GM12875 (cell line): ENCODE data around the gene ZSWIM6.

Experiments
- H3K4me3 ChIP-seq: one replicate; pipeline ENCODE4 v1.5.1; 2011; ENCODE audit warnings: low read depth, low read length, control low read depth
- CTCF ChIP-seq: IDR thresholded peaks from 2 replicates; pipeline ENCODE4 v1.5.1; 2011; ENCODE audit warnings: low read depth, mild to moderate bottlenecking, control low read depth, inconsistent platforms, low read length, moderate library complexity, borderline replicate concordance; ENCODE audit not compliant: insufficient read depth

The ZSWIM6 gene

DNA sequence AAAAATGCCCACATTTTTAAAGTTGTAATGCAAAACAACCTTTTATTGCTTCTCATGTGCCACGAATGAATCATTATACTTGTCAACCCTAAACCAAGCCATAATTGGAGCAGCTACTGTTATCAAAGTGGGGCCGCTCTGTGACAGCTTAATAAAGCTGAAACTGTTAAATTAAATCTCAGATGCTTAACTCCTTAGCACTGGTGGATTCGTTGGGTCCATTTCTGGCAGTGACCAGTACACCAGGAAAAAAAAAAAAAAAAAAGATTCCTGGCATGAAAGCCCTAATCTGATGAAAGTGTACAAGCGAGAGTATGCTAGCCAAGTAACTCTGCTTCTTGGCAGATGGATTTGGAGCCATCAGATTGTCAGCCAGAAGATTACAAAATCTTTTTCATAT, 164.8 kb downstream of the ZSWIM6 start:
- no peak overlapping the region for H3K4me3 ChIP-seq
- no peak for TF ChIP-seq CTCF

DNA sequence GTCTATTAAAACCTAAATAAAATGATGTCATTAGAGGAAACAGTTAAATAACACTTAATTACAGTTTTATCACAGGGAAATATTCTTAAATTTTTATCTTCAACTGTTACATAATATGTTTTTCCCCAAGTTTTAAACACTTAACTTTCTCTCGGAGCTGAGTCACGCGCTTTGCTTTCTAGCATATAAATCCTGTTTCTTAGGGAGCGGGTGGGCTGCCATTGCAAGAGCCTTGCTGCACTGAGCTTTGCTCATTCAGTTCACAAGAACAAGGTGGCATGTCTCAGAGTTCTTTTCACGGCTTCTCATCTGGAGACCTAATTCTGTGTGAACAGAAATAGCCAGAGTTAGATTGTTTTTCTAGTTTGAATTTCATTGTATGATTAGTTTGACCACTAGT, 166.1 kb downstream of the ZSWIM6 start:
- no peak for TF ChIP-seq CTCF
- no peak overlapping the region for H3K4me3 ChIP-seq

DNA sequence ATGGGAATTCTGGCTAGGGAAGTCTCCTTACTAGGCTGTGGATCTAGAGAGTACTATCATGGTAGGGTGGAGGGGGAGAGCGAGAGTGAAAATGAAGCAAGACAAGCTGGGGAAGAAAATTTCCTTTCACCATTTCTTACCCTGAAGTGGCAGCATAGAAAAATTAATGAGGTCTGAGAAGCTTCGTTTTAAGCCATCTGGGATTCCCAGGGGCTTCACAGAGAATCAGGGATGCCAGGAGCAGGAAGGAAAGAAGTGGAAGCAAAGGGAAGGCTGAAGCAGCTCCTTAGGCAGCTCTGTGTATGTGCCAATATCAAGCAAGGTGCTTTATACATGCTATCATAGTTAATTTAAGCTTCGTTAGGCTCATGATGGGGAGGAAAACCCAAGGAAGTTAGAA, 169.9 kb downstream of the ZSWIM6 start:
- no peak overlapping the region for H3K4me3 ChIP-seq
- no peak for TF ChIP-seq CTCF

DNA sequence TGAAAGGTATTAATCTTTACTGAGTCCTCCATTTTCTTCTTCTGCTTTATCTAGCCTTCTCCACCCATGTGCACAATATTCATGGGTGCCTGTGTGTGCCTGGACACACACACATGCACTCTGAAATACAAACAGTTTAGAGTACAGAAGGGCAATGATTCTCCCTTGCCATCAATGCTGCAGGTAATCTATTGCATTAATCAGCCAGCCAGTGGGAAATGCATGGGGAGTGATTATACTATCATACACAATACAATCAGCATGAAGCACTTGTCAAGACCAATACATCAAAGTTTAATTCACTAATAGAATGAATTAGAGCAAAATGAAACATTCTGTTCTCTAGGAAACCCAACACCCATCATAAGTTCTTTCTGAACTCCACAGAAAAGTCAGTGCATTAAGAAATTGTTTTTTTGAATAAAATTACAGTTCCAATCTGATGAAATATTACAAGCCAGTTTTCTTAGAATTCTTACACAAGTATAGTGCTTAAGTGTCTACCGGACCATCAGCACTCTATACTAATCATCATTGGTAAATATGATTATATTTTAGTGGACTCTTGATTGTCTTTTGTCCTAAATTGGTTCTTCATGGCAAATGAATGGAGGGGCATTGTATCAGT, 172.2 kb downstream of the ZSWIM6 start:
- no peak for TF ChIP-seq CTCF
- H3K4me3 ChIP-seq = no peak overlapping the region

DNA sequence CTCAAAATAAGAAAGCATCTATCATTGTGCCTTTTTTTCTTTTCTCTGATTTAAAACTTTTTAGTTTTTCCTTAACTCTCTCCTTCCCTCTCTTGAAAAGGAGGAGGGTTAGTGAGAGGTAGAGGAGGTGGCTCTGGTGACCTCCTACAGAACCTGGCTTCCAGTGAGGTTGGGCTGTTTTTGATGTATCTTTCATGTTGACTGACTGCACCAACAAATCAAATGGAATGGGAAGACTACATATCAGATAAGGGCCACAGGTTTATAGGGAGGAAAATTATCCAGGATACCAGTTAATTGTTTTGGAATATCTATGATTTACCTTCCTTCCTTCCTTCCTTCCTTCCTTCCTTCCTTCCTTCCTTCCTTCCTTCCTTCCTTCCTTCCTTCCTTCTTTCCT, 173.2 kb downstream of the ZSWIM6 start:
- no peak for TF ChIP-seq CTCF
- H3K4me3 ChIP-seq = no peak overlapping the region

DNA sequence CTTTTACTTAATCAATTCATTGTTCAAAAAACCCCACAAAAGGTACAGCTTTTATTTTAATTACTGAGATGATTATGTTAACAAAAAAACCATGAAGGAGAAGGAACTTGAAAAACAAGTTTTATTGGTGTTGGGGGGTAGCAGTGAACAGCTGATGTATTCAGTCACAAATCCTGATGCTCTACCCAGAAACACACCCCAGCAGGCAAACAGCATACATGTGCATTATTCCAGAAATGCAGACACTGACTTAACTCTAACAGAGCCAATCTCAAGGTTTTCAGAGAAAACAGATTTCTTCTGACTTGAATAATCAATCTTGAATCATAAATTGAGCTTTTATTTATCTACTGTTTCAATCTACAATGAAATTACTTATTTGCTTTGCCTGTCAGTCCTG, 175.2 kb downstream of the ZSWIM6 start:
- no peak for TF ChIP-seq CTCF
- H3K4me3 ChIP-seq = no peak overlapping the region

DNA sequence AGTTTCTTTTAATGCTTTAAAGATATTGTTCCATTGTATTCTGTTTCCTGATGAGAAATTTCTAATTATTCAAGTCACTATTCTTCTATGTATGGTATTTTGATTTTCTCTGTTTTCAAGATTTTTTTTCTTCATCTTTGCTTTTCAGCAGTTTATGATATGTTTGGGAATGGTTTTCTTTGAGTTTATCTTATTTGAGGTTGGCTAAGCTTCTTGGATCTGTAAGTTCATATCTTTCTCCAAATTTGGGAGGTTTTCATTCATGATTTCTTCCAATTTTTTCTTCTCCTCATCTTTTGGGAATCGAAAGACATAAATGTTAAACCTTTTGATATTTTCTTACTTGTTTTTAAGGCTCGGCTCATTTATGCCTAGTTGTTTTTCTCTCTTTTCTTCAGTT, 184.9 kb downstream of the ZSWIM6 start:
- H3K4me3 ChIP-seq = no peak overlapping the region
- no peak for TF ChIP-seq CTCF
